GM08714 (cell line): ENCODE measurements around the gene OGG1.
A peak's percentile ranks its signal among the peaks of the same experiment; 100 is the strongest.

Experiments
- H3K4me3 ChIP-seq: fragments of 200-500 bp; sonication (Bioruptor generic); 2 replicates; pipeline ENCODE4 v1.5.1; 2014; ENCODE audit warnings: mild to moderate bottlenecking, low read length, inconsistent platforms
- ZNF274 ChIP-seq: IDR thresholded peaks from 2 replicates; pipeline ENCODE4 v1.6.1; 2012; ENCODE audit warnings: mild to moderate bottlenecking, low read depth, low read length

Gene OGG1

GRCh38 chr3:9716801-9717555 lies 32.8 kb upstream of the OGG1 start:
- H3K4me3 ChIP-seq, result no peak overlapping the region
- no peak for TF ChIP-seq ZNF274

DNA sequence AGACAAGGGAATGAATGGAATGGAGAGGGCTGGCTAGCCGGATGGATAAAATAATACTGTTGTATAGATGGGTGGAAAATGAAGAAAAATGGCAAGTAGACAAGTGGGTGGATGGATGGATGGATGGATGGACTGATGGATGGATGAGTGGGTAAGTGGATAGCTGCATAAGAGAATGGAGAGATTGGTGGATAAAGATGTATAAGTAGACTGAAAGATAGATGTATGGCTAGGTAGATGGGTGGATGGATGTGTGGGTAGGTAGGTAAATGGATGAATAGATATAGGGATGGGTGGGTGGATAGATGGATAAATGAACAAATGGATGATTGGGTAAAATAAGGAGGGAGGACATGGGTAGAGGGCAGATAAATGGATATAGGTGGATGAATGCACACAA lies 32.2 kb upstream of the OGG1 start:
- no peak overlapping the region for H3K4me3 ChIP-seq
- TF ChIP-seq ZNF274, result no peak

- no peak for TF ChIP-seq ZNF274
These were observed 31.6 kb upstream of the OGG1 start for GRCh38 chr3:9718118-9718517.

GRCh38 chr3:9721015-9721699 lies 28.6 kb upstream of the OGG1 start:
- TF ChIP-seq ZNF274, result no peak

More at GRCh38 chr3:9718118-9718517, 31.6 kb upstream of the OGG1 start:
- no peak overlapping the region for H3K4me3 ChIP-seq

DNA sequence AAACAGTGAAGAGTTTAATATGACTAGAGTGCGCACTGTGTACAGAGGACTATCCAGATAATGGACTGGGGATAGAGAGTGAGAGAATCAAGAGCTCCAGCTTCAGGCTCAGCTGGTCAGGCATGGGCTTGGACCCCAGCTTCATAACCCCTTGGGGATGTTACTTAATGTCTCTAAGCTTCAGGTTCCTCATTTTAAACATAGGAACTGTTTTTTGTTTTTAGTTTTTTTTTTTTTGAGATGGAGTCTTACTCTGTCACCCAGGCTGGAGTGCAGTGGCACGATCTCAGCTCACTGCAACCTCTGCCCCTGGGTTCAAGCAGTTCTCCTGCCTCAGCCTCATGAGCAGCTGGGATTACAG lies 28.1 kb upstream of the OGG1 start:
- no peak for TF ChIP-seq ZNF274
- H3K4me3 ChIP-seq, result no peak overlapping the region

More at GRCh38 chr3:9721015-9721699, 28.6 kb upstream of the OGG1 start:
- H3K4me3 ChIP-seq, result no peak overlapping the region

- no peak for TF ChIP-seq ZNF274
- no peak overlapping the region for H3K4me3 ChIP-seq
These were observed 23.8 kb upstream of the OGG1 start for GRCh38 chr3:9725775-9726515.

- no peak for TF ChIP-seq ZNF274
- H3K4me3 ChIP-seq, result no peak overlapping the region
These were observed 22.6 kb upstream of the OGG1 start for GRCh38 chr3:9727041-9727595.

GRCh38 chr3:9727743-9728142 lies 22.0 kb upstream of the OGG1 start:
- TF ChIP-seq ZNF274, result no peak

GRCh38 chr3:9729419-9729818 lies 20.3 kb upstream of the OGG1 start:
- no peak overlapping the region for H3K4me3 ChIP-seq
- no peak for TF ChIP-seq ZNF274

More at GRCh38 chr3:9727743-9728142, 22.0 kb upstream of the OGG1 start:
- no peak overlapping the region for H3K4me3 ChIP-seq

- H3K4me3 ChIP-seq, result peak overlapping the region; percentile 52; the same call in 1 of the 2 replicates
- no peak for TF ChIP-seq ZNF274
These were observed 19.0 kb upstream of the OGG1 start for GRCh38 chr3:9730657-9731205.

DNA sequence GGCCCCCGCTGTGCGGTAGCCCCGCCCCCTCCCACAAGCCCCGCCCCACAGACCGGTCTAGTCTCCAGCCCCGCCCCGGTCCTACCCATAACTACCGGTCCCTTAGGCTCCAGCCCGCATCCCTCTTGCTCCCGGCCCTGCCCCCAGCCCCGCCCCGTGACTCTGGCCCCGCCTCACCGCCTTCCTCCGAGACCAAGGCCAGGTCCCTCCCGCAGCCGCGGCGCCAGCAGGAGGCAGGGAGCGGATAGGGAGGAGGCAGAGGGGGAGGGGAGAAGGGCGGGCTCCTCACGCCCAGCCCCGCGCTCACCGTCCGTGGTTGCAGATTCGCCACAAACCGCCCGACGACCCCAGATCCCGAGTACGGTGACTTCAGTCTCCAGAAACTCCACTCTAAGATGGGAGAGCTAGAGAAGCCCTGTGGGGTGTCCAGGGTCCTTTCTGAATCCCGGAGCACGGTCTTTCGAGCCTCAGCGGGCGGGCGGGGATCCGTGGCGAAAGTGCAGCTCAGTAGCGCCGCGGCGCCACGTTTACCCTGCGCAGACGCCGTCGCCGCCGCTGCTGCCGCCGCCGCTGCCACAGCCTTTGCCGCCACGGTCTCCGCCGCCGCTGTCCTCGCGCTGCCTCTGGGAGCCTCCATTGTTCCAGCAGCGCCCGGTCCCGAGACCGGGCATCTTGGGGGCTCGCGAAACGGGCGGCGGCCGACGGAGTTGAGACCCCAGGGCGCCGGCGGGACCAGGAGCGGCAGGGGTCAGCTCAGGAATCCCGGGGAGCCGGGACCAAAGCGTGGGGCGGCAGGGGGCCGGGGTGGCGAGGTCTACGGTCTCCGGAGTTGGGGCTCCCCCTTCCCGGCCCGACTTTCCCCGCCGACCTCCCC lies 18.3 kb upstream of the OGG1 start, which contains the start of gene BRPF1:
TSS of gene BRPF1 (plus strand) at position 530 of the 874 bp plus-strand sequence. CDS start 2,406 bp downstream, outside the sequence.
- no peak for TF ChIP-seq ZNF274
- H3K4me3 ChIP-seq, result peak within 1 kb of the TSS; percentile 89

- H3K4me3 ChIP-seq, result peak overlapping the region; percentile 89
- TF ChIP-seq ZNF274, result no peak
These were observed 17.5 kb upstream of the OGG1 start for GRCh38 chr3:9732080-9732739.

DNA sequence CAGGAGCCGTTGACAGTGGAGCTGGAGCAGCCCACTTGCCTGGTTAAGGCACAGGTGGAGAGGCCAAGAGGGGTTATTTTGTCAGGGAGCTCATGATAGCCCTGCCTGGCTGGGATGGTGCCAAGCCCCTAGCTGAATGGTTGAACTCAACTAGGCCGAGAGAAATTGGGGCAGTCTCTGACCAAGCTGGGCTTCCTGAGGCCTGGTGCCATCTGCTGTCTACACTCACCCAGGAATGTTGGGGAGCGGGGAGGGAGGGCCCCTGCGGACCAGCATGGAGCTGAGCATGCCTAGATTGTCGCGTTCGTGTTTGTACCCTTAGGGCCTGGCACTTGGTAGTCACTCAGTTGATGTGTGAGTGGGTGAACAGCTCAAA lies 17.0 kb upstream of the OGG1 start:
- no peak for TF ChIP-seq ZNF274
- peak overlapping the region; percentile 89 for H3K4me3 ChIP-seq
